ENCODE results near the gene COX7B2.

GRCh38 chr4:46927201-46927600 is 18.2 kb upstream of the COX7B2 start:
- TF ChIP-seq POLR2A (IDR thresholded peaks at IDR 0.05): no peak
- TF ChIP-seq CTCF (IDR thresholded peaks at IDR 0.05): no peak
